Measurements from ENCODE around the gene TMEM212. TPM values are rescaled to one million over a fixed set of nuclear protein-coding genes. Genes with fewer than 3 reads are reported as not detected.
A peak's percentile ranks its signal among the peaks of the same experiment; 100 is the strongest.

TMEM212 gene
- total RNA-seq, 6 experiments from 2014 or later = not detected

- Histone ChIP-seq H3K36me3 (no peaks in the 10 kb centered on the region), H3K27me3 (no peaks in the 10 kb centered on the region), H3K27ac (peak overlapping the region; percentile 67 to 90 (median 78)), H3K4me3 (no peak overlapping the region), H3K9me3 (no peaks in the 10 kb centered on the region), H3K4me1 (peaks cover 0 to 55% (median 10%) of the 10 kb centered on the region in 4 donors)
- intact Hi-C loops (cut with DNase I) = no loop called here
- ATAC-seq (peak; percentile 52 to 80 (median 70)), DNase-seq (peak in 2 of 3 donors; percentile 26 to 81)
- WGBS (ENCODE audit: insufficient coverage, low coverage, low lambda C conversion rate, missing lambda C conversion rate) = 24% methylated on average over 4 of the region's 6 CpGs
- no peak for TF ChIP-seq POLR2A (IDR thresholded peaks at IDR 0.05)
- no peak for TF ChIP-seq CTCF (IDR thresholded peaks at IDR 0.05)
Measured at GRCh38 chr3:171840811-171841619, 2.1 kb upstream of the TMEM212 start.

- ATAC-seq = peak in 2 of 4 donors; percentile 2 to 24
- no peaks in the 10 kb centered on the region for H3K36me3 ChIP-seq
- 11% methylated on average over 1 of the region's 1 CpG for WGBS (ENCODE audit: insufficient coverage, low coverage, low lambda C conversion rate, missing lambda C conversion rate)
- H3K4me3 ChIP-seq = no peak overlapping the region
- H3K27me3 ChIP-seq = no peaks in the 10 kb centered on the region
- no peak for DNase-seq
- no peak for TF ChIP-seq CTCF (IDR thresholded peaks at IDR 0.05)
- TF ChIP-seq POLR2A (IDR thresholded peaks at IDR 0.05) = no peak
- peaks cover 0 to 55% (median 10%) of the 10 kb centered on the region in 4 donors for H3K4me1 ChIP-seq
- intact Hi-C loops (cut with DNase I) = no loop called here
- H3K27ac ChIP-seq = peak overlapping the region; percentile 67 to 90 (median 78)
- H3K9me3 ChIP-seq = no peaks in the 10 kb centered on the region
Measured at GRCh38 chr3:171841620-171842000, 1.5 kb upstream of the TMEM212 start.

GRCh38 chr3:171844873-171845272 is 1.7 kb downstream of the TMEM212 start:
- WGBS (ENCODE audit: insufficient coverage, low coverage, low lambda C conversion rate, missing lambda C conversion rate) = 97% methylated on average over 2 of the region's 2 CpGs
- ATAC-seq (no peak), DNase-seq (no peak)
- Histone ChIP-seq H3K4me1 (peaks cover 0 to 30% (median 4%) of the 10 kb centered on the region in 4 donors), H3K27me3 (no peaks in the 10 kb centered on the region), H3K27ac (no peak overlapping the region), H3K4me3 (no peak overlapping the region), H3K9me3 (no peaks in the 10 kb centered on the region), H3K36me3 (no peaks in the 10 kb centered on the region)
- no peak for TF ChIP-seq CTCF (IDR thresholded peaks at IDR 0.05)
- intact Hi-C loops (cut with DNase I) = no loop called here

- H3K27me3 ChIP-seq = no peaks in the 10 kb centered on the region
- no peak for TF ChIP-seq POLR2A (IDR thresholded peaks at IDR 0.05)
- TF ChIP-seq CTCF (IDR thresholded peaks at IDR 0.05) = no peak
- no peak overlapping the region for H3K27ac ChIP-seq
- DNase-seq (no peak), ATAC-seq (no peak)
- peaks cover 0 to 22% (median 4%) of the 10 kb centered on the region in 4 donors for H3K4me1 ChIP-seq
- intact Hi-C loops (cut with DNase I) = no loop called here
- H3K4me3 ChIP-seq = no peak overlapping the region
- 44% methylated on average over 3 of the region's 3 CpGs for WGBS (ENCODE audit: insufficient coverage, low coverage, low lambda C conversion rate, missing lambda C conversion rate)
- H3K36me3 ChIP-seq = no peaks in the 10 kb centered on the region
- H3K9me3 ChIP-seq = no peaks in the 10 kb centered on the region
Measured at GRCh38 chr3:171845481-171846284, 2.5 kb downstream of the TMEM212 start.

All from right lobe of liver (tissue), 6 donors.